Suppressor macrophage treated with lipopolysaccharide for 4 hours (primary cell): ENCODE results near the gene LHFPL3.

Experiments used
- DNase-seq: peaks from one replicate; pipeline ENCODE4 v3.0.0-alpha.2; 2020

The LHFPL3 gene

GRCh38 chr7:104857458-104858425 is 529.3 kb downstream of the LHFPL3 start:
- DNase-seq: peak; percentile 5

GRCh38 chr7:104859754-104860426 is 531.5 kb downstream of the LHFPL3 start:
- no peak for DNase-seq

- no peak for DNase-seq
Observed at GRCh38 chr7:104861729-104862390, 533.5 kb downstream of the LHFPL3 start.

GRCh38 chr7:104862719-104863118 is 534.3 kb downstream of the LHFPL3 start:
- DNase-seq: no peak

- no peak for DNase-seq
Observed at GRCh38 chr7:104873401-104873800, 545.0 kb downstream of the LHFPL3 start.

- no peak for DNase-seq
Observed at GRCh38 chr7:104878577-104878976, 550.2 kb downstream of the LHFPL3 start.

GRCh38 chr7:104883248-104883717 is 554.9 kb downstream of the LHFPL3 start:
- no peak for DNase-seq

- peak; percentile 93 for DNase-seq
Observed at GRCh38 chr7:104883718-104884452, 555.5 kb downstream of the LHFPL3 start.

GRCh38 chr7:104886651-104887050 is 558.2 kb downstream of the LHFPL3 start:
- no peak for DNase-seq

- no peak for DNase-seq
Observed at GRCh38 chr7:104890216-104890615, 561.8 kb downstream of the LHFPL3 start.

GRCh38 chr7:104891949-104892348 is 563.5 kb downstream of the LHFPL3 start:
- DNase-seq: peak; percentile 22

GRCh38 chr7:104894314-104894713 is 565.9 kb downstream of the LHFPL3 start:
- no peak for DNase-seq

- DNase-seq: no peak
Observed at GRCh38 chr7:104894726-104895521, 566.5 kb downstream of the LHFPL3 start.

GRCh38 chr7:104895522-104896236 is 567.3 kb downstream of the LHFPL3 start:
- DNase-seq: peak; percentile 91

- no peak for DNase-seq
Observed at GRCh38 chr7:104898434-104898833, 570.0 kb downstream of the LHFPL3 start.

- DNase-seq: no peak
Observed at GRCh38 chr7:104900525-104901239, 572.3 kb downstream of the LHFPL3 start.

GRCh38 chr7:104901240-104901619 is 572.8 kb downstream of the LHFPL3 start:
- no peak for DNase-seq

- DNase-seq: no peak
Observed at GRCh38 chr7:104902183-104902582, 573.8 kb downstream of the LHFPL3 start.

- no peak for DNase-seq
Observed at GRCh38 chr7:104903044-104903443, 574.6 kb downstream of the LHFPL3 start.

GRCh38 chr7:104903846-104904245 is 575.4 kb downstream of the LHFPL3 start:
- no peak for DNase-seq
